ENCODE measurements around the gene RAMP3.

Gene RAMP3

DNA sequence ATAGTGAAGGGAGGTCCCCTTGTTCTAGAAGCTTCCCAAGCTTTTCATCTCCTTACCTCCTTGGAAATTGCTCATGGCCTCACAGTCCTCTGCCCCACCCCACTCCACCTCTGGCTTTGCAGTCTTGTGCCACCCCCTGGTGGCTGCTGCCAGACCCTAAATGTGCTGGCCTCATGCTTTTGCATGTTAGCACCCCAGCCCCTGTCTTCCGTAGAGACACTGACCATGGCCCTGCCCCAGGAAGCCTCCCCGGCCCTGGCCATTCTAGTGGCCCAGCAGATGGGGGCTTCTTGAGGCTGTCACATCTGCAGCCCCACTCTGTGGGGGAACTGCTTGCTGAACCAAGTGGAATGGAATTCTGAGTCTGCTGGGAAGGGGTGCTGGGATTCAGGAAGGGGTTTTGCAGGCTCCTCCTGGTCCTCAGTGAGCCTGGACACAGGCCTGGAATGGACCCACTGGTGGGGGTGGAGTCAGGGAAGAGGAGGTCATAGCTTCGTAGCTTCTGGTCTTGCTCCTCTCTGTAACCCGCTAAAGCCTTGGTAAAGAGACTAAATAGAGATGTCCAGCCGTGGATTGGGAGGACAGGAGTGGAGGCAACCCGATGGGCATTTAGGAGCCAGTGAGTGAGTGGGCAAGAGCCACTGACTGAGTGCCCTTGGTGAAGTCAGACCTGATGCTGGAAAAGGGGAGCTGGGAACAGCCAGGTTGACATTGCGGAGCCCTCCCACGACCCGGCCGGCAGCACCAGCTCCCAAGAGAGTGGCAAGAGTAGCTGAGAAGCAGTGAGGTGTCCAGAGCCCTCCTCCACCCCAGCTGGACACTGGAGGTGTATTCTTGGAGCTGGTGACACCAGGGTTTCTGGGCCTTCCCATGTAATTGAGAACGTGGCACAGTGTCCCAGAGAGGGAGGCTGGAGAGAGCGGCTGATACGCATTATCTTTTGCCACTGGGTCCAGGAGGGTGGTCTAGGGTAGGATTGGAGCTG, 20.9 kb downstream of the RAMP3 start:
- TF ChIP-seq EZH2phosphoT487 (IDR thresholded peaks at IDR 0.05; ENCODE audit: low read depth), result no peak
- TF ChIP-seq, protein P1, sequence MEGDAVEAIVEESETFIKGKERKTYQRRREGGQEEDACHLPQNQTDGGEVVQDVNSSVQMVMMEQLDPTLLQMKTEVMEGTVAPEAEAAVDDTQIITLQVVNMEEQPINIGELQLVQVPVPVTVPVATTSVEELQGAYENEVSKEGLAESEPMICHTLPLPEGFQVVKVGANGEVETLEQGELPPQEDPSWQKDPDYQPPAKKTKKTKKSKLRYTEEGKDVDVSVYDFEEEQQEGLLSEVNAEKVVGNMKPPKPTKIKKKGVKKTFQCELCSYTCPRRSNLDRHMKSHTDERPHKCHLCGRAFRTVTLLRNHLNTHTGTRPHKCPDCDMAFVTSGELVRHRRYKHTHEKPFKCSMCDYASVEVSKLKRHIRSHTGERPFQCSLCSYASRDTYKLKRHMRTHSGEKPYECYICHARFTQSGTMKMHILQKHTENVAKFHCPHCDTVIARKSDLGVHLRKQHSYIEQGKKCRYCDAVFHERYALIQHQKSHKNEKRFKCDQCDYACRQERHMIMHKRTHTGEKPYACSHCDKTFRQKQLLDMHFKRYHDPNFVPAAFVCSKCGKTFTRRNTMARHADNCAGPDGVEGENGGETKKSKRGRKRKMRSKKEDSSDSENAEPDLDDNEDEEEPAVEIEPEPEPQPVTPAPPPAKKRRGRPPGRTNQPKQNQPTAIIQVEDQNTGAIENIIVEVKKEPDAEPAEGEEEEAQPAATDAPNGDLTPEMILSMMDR (IDR thresholded peaks at IDR 0.05; ENCODE audit: low read depth, low read length), result peak; percentile 39
- Histone ChIP-seq H3K27me3 (ENCODE audit: low read depth, low read length) (peaks cover 18% of the 10 kb centered on the region), H3K27ac (ENCODE audit: low read length) (no peak overlapping the region)

DNA sequence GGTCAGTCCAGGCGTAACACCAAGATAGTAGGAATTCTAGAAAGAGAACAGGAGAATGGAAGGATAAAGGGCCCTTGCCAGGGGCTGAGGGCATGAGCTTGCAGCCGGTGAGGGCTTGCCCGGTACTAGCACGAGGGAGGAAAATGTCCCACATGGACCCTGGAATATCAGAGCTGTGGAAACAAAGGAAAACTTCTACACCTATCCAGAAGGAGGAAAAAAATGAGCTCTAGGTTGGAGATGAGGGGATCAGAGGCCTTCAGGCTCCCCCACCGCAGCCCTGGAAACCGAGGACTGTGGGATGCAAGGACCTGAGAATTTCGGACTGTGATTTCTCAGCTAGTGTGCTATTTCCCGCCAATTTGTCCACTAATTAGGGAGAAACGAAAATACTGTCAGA, 22.1 kb downstream of the RAMP3 start:
- H4K20me1 ChIP-seq (ENCODE audit: insufficient read depth, low read length), result no peaks in the 10 kb centered on the region
- H3K4me2 ChIP-seq (ENCODE audit: low read length), result no peak overlapping the region
- no peak overlapping the region for H2AFZ ChIP-seq (ENCODE audit: low read depth, low read length)
- peaks cover 18% of the 10 kb centered on the region for H3K27me3 ChIP-seq (ENCODE audit: low read depth, low read length)
- H3K4me3 ChIP-seq (ENCODE audit: low read length), result no peak overlapping the region
- no peaks in the 10 kb centered on the region for H3K79me2 ChIP-seq (ENCODE audit: low read length)
- no peaks in the 10 kb centered on the region for H3K36me3 ChIP-seq (replicated peaks; ENCODE audit: low read depth, low read length)
- no peak overlapping the region for H3K9ac ChIP-seq (ENCODE audit: low read length)
- no peaks in the 10 kb centered on the region for H3K9me3 ChIP-seq (ENCODE audit: insufficient read depth, low read length)
- no peaks in the 10 kb centered on the region for H3K4me1 ChIP-seq (ENCODE audit: low read length)
- TF ChIP-seq, protein P1 (IDR thresholded peaks at IDR 0.05; ENCODE audit: low read depth, low read length), result no peak
- no peak for TF ChIP-seq EZH2phosphoT487 (IDR thresholded peaks at IDR 0.05; ENCODE audit: low read depth)
- H3K27ac ChIP-seq (ENCODE audit: low read length), result no peak overlapping the region

More for the DNA sequence above, 20.9 kb downstream of the RAMP3 start:
- Histone ChIP-seq H3K9me3 (ENCODE audit: insufficient read depth, low read length) (no peaks in the 10 kb centered on the region), H3K4me1 (ENCODE audit: low read length) (no peaks in the 10 kb centered on the region), H3K4me2 (ENCODE audit: low read length) (no peak overlapping the region), H2AFZ (ENCODE audit: low read depth, low read length) (no peak overlapping the region), H4K20me1 (ENCODE audit: insufficient read depth, low read length) (no peaks in the 10 kb centered on the region), H3K9ac (ENCODE audit: low read length) (no peak overlapping the region), H3K79me2 (ENCODE audit: low read length) (no peaks in the 10 kb centered on the region), H3K4me3 (ENCODE audit: low read length) (no peak overlapping the region), H3K36me3 (replicated peaks; ENCODE audit: low read depth, low read length) (no peaks in the 10 kb centered on the region)

DNA sequence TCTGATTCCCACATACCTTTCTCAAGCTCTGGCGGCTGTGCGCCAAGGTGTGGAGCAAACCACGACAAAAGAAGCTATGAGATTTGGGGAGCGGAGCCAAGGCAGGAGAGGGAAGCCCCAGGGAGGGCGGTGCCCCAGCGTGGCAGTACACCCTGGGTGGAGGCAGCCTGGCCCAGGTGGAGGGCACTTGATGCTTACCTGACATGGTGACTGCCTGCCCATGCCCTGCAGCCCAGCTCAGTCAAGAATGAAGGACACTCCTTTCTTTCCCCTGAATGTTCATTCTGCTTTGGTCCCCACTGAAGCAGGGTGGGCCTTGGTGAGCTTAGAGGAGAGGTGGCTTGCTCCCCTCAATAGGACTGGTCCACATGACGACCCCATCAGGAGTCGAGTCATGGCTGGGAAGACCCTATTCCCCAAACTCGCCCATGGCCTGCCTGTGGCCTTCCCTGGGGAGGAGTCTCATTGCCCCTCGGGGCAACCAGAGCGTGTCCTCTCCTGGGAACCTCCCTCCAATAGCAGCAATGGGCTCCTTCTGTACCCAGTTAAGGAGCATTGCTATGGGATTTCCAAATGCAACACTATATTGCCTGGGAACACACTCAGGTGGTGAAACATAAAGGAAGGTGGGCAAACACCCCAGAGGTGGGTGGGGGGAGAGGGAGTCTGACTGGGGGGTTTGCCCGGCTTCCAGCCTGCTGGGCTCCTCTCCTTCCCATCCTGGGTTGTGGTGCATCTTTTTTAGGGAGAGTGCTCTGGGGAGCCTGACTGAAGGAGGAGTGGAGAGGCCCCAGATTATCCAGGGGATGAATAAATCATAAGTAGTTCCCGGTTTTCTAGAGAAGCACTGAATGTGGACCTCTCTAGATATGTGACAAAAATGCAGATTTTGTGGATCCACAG, 22.7 kb downstream of the RAMP3 start:
- Histone ChIP-seq H3K4me1 (ENCODE audit: low read length) (no peaks in the 10 kb centered on the region), H3K4me2 (ENCODE audit: low read length) (no peak overlapping the region), H3K79me2 (ENCODE audit: low read length) (no peaks in the 10 kb centered on the region), H3K9ac (ENCODE audit: low read length) (no peak overlapping the region), H2AFZ (ENCODE audit: low read depth, low read length) (no peak overlapping the region), H3K27me3 (ENCODE audit: low read depth, low read length) (peaks cover 18% of the 10 kb centered on the region), H3K9me3 (ENCODE audit: insufficient read depth, low read length) (no peaks in the 10 kb centered on the region), H4K20me1 (ENCODE audit: insufficient read depth, low read length) (no peaks in the 10 kb centered on the region), H3K36me3 (replicated peaks; ENCODE audit: low read depth, low read length) (no peaks in the 10 kb centered on the region), H3K4me3 (ENCODE audit: low read length) (no peak overlapping the region), H3K27ac (ENCODE audit: low read length) (no peak overlapping the region)
- no peak for TF ChIP-seq EZH2phosphoT487 (IDR thresholded peaks at IDR 0.05; ENCODE audit: low read depth)
- TF ChIP-seq, protein P1 (IDR thresholded peaks at IDR 0.05; ENCODE audit: low read depth, low read length), result no peak

Data from OCI-LY3 (cell line).